COLO829 (cell line): ENCODE data around the gene TCIRG1.

Experiments used
- DNase-seq: peaks from one replicate; pipeline ENCODE4 v3.0.0; 2012; ENCODE audit warnings: low spot score

Gene TCIRG1

DNA sequence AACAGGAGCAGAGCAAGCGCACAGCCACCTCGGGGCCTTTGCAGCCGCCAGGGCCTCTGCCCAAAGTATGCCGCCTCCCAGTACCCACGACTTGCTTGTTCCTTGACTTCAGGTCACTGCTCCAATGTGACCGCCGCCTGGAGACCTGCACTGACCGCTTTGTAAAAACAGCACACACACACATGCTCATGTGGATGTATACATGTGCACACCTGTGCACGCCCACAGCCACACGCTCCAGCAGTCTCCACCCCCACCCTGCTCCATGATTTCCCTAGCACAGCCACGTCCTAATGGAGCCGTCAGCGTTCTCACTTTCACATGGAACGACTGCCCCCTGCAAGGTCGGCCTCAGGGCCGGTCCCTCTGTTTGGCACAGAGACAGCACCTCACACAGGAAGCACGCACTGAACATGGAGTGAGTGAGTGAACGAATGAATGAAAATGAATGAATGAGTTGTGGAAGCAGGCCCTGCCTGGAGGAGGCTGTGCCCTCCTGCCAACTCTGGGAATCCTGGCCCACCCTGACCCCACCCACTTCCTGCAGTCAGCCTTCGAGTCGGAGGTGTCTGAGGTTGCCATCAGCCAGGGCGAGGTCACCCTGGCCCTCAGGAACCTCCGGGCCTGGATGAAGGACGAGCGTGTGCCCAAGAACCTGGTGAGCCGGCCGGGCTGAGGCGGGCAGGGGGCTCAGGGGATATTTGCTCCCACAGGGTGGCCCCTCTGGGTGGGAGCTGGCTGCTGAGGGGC, 20.7 kb upstream of the TCIRG1 start:
- DNase-seq = no peak

DNA sequence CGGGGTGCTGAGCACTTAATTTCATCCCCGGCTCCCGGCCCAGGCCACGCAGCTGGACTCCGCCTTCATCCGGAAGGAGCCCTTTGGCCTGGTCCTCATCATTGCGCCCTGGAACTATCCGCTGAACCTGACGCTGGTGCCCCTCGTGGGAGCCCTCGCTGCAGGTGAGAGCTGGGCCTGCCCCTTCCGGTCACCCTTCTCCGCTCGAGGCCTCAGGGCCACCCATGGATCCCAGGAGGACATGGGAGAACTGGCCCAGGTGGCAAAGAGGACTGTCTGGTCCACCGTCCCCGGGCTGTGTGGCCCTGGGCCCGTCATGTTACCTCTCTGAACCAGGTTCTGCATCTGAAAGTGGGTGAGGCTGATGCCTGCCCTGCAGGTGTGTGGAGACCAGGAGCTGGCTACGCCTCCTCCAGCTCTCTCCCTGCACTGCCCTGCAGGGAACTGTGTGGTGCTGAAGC, 20.1 kb upstream of the TCIRG1 start:
- no peak for DNase-seq

- DNase-seq = no peak
Measured at GRCh38 chr11:68019486-68019885, 19.3 kb upstream of the TCIRG1 start.

DNA sequence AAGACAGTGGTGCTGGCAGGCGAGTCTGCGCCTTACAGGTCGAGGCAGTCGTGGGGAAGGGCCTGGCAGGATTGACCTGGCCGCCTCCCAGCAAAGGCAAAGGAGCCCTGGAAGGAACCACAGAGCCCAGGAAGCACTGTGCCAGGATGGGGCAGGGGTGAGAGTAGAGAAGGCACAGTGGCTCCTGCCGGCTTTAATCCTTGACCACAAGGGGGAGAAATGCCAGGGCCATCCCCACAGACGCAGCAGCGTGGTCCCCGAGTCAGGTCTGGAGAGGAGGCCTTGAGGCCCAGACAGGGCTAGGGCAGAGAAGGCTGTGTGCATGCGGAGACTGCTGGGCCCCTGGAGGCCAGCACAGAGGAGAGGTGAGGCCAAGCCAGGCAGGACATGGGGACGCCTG, 18.2 kb upstream of the TCIRG1 start:
- no peak for DNase-seq

DNA sequence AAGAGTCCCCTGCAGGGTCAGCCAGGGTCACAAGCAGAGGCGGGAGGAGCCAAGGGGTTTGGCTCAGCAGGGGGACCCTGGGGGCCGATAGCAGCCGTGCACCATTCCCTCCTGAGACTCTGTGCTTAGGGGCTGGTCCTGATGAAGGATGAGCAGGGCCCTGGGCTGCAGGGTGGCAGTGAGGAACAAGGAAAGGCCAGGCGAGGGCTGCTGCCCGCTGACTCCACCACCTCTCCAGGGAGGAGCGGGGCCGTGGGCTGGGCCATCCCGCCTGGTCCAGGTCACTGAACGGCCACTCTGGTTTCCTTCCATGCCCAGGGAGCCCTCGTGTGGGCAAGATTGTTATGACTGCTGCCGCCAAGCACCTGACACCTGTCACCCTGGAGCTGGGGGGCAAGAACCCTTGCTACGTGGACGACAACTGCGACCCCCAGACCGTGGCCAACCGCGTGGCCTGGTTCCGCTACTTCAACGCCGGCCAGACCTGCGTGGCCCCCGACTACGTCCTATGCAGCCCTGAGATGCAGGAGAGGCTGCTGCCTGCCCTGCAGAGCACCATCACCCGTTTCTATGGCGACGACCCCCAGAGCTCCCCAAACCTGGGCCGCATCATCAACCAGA, 17.5 kb upstream of the TCIRG1 start:
- no peak for DNase-seq

DNA sequence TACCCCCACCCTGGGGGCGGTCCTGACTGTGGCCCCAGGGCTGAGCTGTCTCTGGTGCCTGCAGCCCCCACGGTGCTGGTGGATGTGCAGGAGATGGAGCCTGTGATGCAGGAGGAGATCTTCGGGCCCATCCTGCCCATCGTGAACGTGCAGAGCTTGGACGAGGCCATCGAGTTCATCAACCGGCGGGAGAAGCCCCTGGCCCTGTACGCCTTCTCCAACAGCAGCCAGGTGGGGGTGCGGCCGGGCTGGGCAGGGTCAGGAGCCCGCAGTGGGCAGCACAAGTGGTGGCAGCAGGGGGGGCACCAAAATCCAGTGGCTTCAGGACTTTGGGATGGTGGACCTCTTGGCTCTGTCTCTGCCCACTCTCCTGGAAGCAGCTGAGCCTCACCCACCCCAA, 16.3 kb upstream of the TCIRG1 start:
- no peak for DNase-seq

DNA sequence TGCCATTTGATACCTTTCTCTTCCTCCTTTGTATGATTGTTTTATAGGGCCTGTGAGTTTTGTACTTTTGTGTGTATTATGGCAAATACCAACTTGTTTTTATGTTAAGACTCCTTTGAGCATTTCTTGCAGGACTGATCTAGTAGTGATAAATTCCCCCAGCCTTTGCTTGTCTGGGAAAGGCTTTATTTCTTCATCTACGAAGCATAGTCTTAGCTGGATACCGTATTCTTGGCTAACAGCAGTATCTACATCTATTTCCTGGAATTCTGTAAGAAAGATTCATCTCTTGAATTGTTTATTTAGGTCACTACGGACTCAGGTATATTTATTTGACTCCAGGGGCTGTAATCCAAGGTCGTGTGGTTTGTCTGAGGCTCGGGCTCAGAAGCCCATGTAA, 14.3 kb upstream of the TCIRG1 start:
- no peak for DNase-seq

- no peak for DNase-seq
Measured at GRCh38 chr11:68025047-68025446, 13.8 kb upstream of the TCIRG1 start.

GRCh38 chr11:68026391-68027105, 12.3 kb upstream of the TCIRG1 start:
- DNase-seq = no peak

DNA sequence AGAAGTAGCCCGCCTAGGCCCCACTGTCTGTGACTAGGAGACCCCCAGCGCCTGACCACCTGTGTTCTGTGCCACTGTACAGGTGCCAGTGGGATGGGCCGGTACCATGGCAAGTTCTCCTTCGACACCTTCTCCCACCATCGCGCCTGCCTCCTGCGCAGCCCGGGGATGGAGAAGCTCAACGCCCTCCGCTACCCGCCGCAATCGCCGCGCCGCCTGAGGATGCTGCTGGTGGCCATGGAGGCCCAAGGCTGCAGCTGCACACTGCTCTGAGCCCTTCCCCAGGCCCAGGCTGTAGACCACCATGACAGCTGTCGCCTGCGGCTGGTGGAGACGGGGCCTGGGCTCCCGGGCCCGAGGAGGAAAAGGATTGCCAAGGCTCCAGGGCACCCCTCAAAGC, 11.2 kb upstream of the TCIRG1 start:
- DNase-seq = no peak

GRCh38 chr11:68028802-68029545, 9.9 kb upstream of the TCIRG1 start:
- DNase-seq = no peak

DNA sequence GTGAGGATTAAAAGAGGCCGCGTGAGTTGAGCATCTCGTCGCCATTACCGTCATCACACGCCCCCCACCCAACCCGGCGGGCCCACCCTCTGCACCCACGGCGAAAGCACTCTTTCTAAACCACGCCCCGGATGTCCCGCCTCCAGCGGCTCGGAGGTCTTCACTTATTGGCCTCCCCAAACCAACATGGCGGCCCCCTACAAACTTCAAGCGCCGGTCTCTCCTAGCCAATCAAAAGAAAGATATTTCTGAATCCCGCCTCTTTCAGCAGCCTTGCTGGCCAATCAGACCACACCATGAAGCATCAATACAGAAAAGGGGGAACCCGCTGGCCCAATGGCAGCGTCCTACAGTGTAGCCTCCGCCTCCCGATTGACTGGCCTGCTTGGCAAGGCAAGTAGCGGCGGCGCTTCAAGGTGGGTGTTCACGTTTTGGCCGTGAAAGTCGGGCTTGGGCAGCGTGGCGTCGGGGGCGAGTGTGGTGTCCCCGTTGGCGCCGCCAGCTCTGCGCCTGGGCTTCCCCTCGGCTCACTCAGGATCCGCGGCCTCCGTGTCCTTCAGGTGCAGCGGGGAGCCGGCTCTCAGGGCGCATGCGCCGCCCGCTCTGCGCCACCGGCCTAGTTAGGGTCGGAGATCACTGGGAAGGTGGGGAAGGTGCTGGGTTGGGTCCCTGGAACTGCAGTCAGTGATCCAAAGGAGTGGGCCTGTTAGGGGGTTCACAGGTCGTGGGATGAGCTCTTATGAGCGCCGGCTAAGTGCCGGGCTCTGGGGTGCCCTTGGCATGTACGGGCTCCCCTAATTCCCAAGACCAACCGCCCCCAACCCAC, 8.3 kb upstream of the TCIRG1 start, which contains the start of gene NDUFS8:
TSS of gene NDUFS8 (plus strand) at position 364 of the 826 bp plus-strand sequence. CDS start 1,471 bp downstream, outside the sequence.
- DNase-seq = peak; percentile 99

- DNase-seq = no peak
Measured at GRCh38 chr11:68031144-68031464, 7.7 kb upstream of the TCIRG1 start.

DNA sequence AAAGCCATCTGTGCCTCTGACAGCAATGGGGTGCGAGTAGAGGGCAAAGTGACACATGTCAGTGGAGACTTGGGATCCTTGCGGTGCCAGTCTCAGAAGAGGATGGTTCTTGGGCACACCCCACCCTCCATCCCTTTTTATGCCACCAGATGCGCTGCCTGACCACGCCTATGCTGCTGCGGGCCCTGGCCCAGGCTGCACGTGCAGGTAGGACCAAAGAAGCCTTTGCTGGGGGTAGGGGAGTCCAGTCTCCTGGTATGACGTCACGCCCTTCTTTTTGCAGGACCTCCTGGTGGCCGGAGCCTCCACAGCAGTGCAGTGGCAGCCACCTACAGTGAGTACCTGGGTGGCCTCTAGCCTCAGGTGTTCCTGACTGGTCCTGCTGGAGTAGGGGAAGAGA, 6.8 kb upstream of the TCIRG1 start:
- no peak for DNase-seq

GRCh38 chr11:68032997-68033707, 5.7 kb upstream of the TCIRG1 start:
- no peak for DNase-seq

DNA sequence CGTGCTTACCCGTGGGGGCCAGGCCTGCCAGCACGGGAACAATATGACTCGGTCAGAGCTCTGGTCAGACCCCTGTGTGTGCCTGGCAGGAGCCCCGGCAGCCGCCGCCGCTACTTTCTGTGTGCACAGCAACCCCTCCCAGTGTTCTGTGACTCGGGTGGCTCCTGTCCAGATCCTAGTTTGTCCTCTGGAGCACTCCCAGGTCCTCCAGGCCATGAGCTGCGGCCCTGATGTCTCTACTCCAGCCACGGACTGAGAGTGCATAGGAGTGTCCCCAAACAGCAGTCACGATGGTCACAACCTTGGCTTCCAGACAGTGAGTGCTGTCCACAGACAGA, 5.1 kb upstream of the TCIRG1 start:
- no peak for DNase-seq

GRCh38 chr11:68035266-68035876, 3.5 kb upstream of the TCIRG1 start:
- DNase-seq = no peak

DNA sequence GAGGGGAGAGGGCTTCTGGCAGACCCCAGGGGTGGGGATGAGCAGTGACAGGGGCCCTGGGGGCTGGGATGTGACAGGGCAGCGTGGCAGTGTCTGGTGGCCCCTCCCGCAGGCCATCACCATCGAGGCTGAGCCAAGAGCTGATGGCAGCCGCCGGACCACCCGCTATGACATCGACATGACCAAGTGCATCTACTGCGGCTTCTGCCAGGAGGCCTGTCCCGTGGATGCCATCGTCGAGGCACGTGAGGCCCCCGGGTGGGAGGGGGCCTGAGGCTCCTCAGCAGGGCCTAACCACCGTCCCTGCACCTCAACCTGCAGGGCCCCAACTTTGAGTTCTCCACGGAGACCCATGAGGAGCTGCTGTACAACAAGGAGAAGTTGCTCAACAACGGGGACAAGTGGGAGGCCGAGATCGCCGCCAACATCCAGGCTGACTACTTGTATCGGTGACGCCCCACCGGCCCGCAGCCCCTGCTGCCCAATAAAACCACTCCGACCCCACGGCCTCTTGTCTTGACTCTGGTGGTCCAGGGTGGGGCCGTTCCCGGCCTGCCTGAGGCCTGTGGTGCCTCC, 2.6 kb upstream of the TCIRG1 start:
- no peak for DNase-seq

- DNase-seq = no peak
Measured at GRCh38 chr11:68036717-68037239, 2.0 kb upstream of the TCIRG1 start.
